ENCODE measurements around the gene SEPTIN5. TPM values are rescaled to one million over a fixed set of nuclear protein-coding genes. Genes with fewer than 3 reads are reported as not detected.

The SEPTIN5 gene
- total RNA-seq, 1 experiment from 2014 or later = 22.4 TPM

- H3K27ac Mint-ChIP-seq = no peak overlapping the region
- peaks cover 22% of the 10 kb centered on the region for H3K4me1 Mint-ChIP-seq
- no peak overlapping the region for H3K4me3 Mint-ChIP-seq
- H3K9me3 Mint-ChIP-seq = no peaks in the 10 kb centered on the region
- POLR2A ChIA-PET = no interaction called here
- DNase-seq (ENCODE audit: low spot score) (no peak), ATAC-seq (no peak)
- CTCF ChIA-PET = no interaction called here
- TF ChIP-seq IRF2 (CRISPR knock-in tag; IDR thresholded peaks at IDR 0.05; ENCODE audit: borderline replicate concordance, low read depth) (no peak), ZNF416 (CRISPR knock-in tag; IDR thresholded peaks at IDR 0.05) (no peak), ZNF423 (CRISPR knock-in tag; IDR thresholded peaks at IDR 0.05) (no peak), MYBL2 (CRISPR knock-in tag; IDR thresholded peaks at IDR 0.05) (no peak), TEAD1 (CRISPR knock-in tag; IDR thresholded peaks at IDR 0.05) (no peak), ZNF263 (CRISPR knock-in tag; IDR thresholded peaks at IDR 0.05; ENCODE audit: low read depth) (no peak), AR (CRISPR knock-in tag; IDR thresholded peaks at IDR 0.05) (no peak), SMAD3 (CRISPR knock-in tag; IDR thresholded peaks at IDR 0.05; ENCODE audit: borderline replicate concordance) (no peak), TCF7 (CRISPR knock-in tag; IDR thresholded peaks at IDR 0.05; ENCODE audit: low read depth) (no peak)
- TF ChIP-seq, protein P1, sequence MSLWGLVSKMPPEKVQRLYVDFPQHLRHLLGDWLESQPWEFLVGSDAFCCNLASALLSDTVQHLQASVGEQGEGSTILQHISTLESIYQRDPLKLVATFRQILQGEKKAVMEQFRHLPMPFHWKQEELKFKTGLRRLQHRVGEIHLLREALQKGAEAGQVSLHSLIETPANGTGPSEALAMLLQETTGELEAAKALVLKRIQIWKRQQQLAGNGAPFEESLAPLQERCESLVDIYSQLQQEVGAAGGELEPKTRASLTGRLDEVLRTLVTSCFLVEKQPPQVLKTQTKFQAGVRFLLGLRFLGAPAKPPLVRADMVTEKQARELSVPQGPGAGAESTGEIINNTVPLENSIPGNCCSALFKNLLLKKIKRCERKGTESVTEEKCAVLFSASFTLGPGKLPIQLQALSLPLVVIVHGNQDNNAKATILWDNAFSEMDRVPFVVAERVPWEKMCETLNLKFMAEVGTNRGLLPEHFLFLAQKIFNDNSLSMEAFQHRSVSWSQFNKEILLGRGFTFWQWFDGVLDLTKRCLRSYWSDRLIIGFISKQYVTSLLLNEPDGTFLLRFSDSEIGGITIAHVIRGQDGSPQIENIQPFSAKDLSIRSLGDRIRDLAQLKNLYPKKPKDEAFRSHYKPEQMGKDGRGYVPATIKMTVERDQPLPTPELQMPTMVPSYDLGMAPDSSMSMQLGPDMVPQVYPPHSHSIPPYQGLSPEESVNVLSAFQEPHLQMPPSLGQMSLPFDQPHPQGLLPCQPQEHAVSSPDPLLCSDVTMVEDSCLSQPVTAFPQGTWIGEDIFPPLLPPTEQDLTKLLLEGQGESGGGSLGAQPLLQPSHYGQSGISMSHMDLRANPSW (CRISPR knock-in tag; conservative IDR thresholded peaks at IDR 0.05; ENCODE audit: low read depth) = no peak
- TF ChIP-seq, protein P2, sequence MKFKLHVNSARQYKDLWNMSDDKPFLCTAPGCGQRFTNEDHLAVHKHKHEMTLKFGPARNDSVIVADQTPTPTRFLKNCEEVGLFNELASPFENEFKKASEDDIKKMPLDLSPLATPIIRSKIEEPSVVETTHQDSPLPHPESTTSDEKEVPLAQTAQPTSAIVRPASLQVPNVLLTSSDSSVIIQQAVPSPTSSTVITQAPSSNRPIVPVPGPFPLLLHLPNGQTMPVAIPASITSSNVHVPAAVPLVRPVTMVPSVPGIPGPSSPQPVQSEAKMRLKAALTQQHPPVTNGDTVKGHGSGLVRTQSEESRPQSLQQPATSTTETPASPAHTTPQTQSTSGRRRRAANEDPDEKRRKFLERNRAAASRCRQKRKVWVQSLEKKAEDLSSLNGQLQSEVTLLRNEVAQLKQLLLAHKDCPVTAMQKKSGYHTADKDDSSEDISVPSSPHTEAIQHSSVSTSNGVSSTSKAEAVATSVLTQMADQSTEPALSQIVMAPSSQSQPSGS (CRISPR knock-in tag; IDR thresholded peaks at IDR 0.05; ENCODE audit: borderline replicate concordance, low read depth) = no peak
- no peaks in the 10 kb centered on the region for H3K36me3 Mint-ChIP-seq
- peaks cover 4% of the 10 kb centered on the region; the same call in 1 of the 2 replicates for H3K27me3 Mint-ChIP-seq (ENCODE audit: low read depth)
Measured at GRCh38 chr22:19693581-19693980, 20.7 kb upstream of the SEPTIN5 start.

GRCh38 chr22:19693981-19694670 is 20.2 kb upstream of the SEPTIN5 start:
- Mint-ChIP-seq H3K4me1 (peaks cover 22% of the 10 kb centered on the region), H3K9me3 (no peaks in the 10 kb centered on the region), H3K36me3 (no peaks in the 10 kb centered on the region), H3K27ac (no peak overlapping the region), H3K4me3 (no peak overlapping the region), H3K27me3 (ENCODE audit: low read depth) (peaks cover 4% of the 10 kb centered on the region; the same call in 1 of the 2 replicates)
- DNase-seq (ENCODE audit: low spot score) (no peak), ATAC-seq (no peak)
- CTCF ChIA-PET = interaction anchor here (0.6 to 4.2 kb wide), 4 partner anchors 10 to 242 kb away, joined by 3 to 51 read pairs (median 20); no protein-coding TSS in a partner anchor
- POLR2A ChIA-PET = no interaction called here
- TF ChIP-seq ERG (CRISPR knock-in tag; IDR thresholded peaks at IDR 0.05) (no peak), ATF3 (CRISPR knock-in tag; conservative IDR thresholded peaks at IDR 0.05) (no peak), NFYB (CRISPR knock-in tag; conservative IDR thresholded peaks at IDR 0.05; ENCODE audit: low read depth) (no peak), ATF1 (CRISPR knock-in tag; IDR thresholded peaks at IDR 0.05) (no peak), MLX (CRISPR knock-in tag; IDR thresholded peaks at IDR 0.05) (no peak), ZMAT4 (CRISPR knock-in tag; IDR thresholded peaks at IDR 0.05) (no peak), NR2C2 (CRISPR knock-in tag; IDR thresholded peaks at IDR 0.05) (no peak), TCF7 (CRISPR knock-in tag; IDR thresholded peaks at IDR 0.05; ENCODE audit: low read depth) (no peak)
- TF ChIP-seq, protein P3, sequence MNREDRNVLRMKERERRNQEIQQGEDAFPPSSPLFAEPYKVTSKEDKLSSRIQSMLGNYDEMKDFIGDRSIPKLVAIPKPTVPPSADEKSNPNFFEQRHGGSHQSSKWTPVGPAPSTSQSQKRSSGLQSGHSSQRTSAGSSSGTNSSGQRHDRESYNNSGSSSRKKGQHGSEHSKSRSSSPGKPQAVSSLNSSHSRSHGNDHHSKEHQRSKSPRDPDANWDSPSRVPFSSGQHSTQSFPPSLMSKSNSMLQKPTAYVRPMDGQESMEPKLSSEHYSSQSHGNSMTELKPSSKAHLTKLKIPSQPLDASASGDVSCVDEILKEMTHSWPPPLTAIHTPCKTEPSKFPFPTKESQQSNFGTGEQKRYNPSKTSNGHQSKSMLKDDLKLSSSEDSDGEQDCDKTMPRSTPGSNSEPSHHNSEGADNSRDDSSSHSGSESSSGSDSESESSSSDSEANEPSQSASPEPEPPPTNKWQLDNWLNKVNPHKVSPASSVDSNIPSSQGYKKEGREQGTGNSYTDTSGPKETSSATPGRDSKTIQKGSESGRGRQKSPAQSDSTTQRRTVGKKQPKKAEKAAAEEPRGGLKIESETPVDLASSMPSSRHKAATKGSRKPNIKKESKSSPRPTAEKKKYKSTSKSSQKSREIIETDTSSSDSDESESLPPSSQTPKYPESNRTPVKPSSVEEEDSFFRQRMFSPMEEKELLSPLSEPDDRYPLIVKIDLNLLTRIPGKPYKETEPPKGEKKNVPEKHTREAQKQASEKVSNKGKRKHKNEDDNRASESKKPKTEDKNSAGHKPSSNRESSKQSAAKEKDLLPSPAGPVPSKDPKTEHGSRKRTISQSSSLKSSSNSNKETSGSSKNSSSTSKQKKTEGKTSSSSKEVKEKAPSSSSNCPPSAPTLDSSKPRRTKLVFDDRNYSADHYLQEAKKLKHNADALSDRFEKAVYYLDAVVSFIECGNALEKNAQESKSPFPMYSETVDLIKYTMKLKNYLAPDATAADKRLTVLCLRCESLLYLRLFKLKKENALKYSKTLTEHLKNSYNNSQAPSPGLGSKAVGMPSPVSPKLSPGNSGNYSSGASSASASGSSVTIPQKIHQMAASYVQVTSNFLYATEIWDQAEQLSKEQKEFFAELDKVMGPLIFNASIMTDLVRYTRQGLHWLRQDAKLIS (CRISPR knock-in tag; IDR thresholded peaks at IDR 0.05; ENCODE audit: borderline replicate concordance) = no peak

Measured in WTC11 (cell line).